Nucleus accumbens (tissue), 56 donors: ENCODE measurements around the gene NPW.

ENCODE experiments used
- DNase-seq, 56 donors: peaks; one replicate each; lab custom pipeline; 2025; lab: John Stamatoyannopoulos, UW

Gene NPW

GRCh38 chr16:2019518-2019920, at the start of gene NPW:
NPW (plus strand) TSS chr16:2019785.
- no peak for DNase-seq

DNA sequence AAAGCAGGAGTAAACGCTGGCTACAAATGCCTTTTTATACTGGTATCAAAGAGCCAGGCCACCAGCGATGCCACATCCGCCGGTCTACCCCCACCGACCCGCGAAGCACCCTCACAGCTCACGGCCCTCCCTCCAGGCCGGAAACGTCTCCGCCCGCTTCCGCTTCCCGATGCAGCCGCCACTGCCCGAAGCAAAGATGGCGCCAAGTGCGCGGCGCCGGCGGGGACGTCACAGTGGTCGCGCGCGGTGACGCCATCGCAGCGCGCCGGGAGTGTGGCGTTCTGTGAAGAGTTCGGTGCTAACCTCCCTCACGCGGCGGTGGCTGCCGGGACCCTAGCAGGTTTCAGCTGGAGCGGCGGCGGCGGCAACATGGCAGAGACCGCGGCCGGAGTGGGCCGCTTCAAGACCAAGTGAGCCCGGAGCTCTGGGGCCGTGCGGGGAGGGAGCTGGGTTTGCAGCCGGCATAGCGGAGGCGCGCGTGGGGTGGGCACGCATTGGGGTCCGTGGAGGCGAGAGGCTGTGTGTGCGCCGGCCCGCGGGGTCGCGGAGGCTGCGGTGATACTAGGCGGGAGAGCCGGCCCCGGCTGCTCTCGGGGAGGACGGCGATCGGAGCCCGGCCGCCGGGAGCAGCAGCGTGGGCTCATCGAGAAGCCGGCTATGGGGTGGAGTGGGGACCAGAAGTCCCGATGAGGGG, 47.6 kb upstream of the NPW start, which contains the start of gene TBL3:
TSS of gene TBL3 (plus strand) at position 258 of the 694 bp plus-strand sequence. CDS start at position 370, 112 bp downstream.
- peak in 55 of 56 donors; percentile 69 to 95 (median 89) for DNase-seq

DNA sequence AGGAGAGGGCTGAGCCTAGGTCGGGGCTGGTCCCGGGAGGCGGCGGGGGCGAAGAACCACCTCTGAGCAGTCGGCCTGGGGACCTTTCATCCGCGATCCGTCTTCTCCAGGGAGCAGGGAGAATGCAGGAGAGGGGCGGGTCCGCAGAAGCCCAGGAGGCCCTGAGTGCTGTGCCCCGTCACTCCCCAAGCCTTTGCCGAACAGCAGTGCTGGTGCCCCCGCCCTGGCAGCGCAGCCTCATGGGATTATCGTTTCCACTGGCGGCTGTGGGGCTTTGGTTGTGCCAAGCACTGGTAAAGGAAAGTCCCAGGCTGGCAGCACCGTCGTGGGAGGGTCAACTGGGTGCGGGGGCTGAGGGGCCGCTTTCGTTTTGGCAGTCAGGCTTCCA, 47.1 kb upstream of the NPW start:
- DNase-seq = peak in 2 of 56 donors; percentile 8 to 15

DNA sequence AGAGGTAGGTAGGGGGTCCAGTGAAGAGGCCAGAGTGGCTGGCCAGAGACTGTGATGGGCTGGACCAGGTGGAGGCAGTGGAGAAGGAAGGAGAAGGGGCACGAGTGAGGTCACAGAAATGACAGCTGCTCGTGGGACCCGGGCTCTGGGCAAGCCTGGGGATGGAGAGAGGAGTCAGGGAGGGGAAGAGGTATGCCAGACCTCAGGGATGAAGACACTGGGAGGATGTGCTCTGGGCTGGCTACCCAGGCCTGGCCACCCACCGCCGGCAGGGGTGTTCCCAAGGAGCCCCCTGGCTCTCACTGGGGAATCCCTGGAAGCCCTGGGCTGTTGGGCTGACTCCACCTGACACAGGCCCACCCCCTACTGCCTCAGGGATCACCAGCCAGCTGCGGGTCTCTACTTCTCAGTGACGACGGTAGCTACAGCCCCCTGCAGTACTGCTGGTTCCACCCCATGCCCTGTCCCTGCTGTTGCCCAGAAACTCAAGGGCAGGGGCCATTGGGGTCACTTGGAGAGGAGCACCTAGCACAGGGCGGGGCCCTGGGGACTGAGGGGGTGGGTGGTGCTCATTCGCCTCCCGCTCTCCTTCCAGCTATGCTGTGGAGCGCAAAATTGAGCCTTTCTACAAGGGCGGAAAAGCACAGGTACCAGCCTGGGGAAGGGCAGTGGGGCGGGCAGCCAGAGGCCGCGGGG, 46.0 kb upstream of the NPW start:
- DNase-seq = no peak

GRCh38 chr16:1974157-1975070, 45.2 kb upstream of the NPW start:
- no peak for DNase-seq

DNA sequence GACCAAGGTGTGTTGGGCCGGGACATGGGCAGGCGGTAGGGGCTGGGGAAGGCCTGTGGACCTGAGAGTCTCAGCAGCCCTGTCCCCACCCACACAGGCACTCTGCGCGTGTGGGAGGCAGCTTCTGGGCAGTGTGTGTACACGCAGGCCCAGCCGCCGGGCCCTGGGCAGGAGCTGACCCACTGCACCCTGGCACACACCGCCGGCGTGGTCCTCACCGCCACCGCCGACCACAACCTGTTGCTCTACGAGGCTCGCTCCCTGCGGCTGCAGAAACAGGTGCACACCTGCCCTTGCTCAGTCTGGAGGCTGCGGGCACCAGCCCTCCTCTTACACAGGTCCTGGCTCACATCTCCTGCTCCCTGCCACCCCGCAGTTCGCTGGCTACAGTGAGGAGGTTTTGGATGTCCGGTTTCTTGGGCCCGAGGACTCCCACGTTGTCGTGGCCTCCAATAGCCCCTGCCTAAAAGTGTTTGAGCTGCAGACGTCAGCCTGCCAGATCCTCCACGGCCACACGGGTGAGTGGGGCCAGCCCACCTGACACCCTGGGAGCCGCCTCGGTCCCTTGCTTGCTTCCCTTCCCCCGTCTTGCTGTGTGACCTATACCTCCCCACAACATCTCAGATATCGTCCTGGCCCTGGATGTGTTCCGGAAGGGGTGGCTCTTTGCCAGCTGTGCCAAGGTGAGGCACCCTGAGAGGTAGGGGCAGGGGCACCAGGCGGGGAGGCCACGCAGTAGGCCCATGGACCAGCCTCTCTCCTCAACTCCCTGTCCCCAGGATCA, 44.0 kb upstream of the NPW start:
- no peak for DNase-seq

DNA sequence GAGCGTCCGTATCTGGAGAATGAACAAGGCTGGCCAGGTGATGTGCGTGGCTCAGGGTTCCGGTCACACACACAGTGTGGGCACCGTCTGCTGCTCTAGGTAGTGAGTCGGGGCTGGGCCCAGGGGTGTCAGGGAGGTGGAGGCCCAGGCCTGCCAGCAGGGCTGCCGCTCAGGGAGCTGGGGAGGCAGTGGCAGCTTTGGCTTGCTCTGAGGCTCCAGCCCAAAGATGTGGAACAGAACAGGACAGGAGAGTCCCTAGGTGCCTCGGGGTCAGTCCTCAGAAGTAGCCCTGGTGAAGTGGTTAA, 43.4 kb upstream of the NPW start:
- no peak for DNase-seq

- DNase-seq = no peak
These were observed 42.4 kb upstream of the NPW start for GRCh38 chr16:1976951-1977874.

GRCh38 chr16:1977875-1978268, 41.7 kb upstream of the NPW start:
- DNase-seq = no peak

DNA sequence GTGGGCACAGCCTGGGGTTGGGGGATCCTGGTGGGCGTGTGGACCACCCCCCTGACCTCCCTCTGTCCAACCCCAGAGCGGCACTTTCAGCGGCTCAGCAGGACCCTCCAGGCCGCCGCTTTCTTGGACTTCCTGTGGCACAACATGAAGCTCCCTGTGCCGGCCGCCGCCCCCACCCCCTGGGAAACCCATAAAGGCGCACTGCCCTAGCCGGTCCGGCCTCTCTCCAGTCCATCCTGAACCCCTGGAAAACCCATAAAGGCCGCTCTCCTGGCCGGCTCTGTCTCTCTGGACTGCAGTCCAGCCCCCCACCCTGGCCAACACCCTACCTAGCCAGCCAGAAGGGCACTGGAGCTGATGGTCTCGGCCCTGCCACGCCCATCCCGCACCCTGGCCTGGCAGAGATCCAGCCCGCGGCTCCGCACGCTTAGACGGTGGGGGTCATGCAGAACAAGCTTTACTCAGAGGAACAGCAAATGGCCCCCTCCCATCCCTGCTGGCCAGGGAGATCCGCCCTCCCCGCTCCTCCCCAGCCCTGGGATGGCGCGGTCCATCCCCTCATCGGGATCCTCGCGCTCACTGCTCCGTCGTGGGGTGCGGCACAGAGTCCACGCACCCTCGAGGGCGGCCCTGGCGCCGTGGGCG, 41.0 kb upstream of the NPW start:
- no peak for DNase-seq

DNA sequence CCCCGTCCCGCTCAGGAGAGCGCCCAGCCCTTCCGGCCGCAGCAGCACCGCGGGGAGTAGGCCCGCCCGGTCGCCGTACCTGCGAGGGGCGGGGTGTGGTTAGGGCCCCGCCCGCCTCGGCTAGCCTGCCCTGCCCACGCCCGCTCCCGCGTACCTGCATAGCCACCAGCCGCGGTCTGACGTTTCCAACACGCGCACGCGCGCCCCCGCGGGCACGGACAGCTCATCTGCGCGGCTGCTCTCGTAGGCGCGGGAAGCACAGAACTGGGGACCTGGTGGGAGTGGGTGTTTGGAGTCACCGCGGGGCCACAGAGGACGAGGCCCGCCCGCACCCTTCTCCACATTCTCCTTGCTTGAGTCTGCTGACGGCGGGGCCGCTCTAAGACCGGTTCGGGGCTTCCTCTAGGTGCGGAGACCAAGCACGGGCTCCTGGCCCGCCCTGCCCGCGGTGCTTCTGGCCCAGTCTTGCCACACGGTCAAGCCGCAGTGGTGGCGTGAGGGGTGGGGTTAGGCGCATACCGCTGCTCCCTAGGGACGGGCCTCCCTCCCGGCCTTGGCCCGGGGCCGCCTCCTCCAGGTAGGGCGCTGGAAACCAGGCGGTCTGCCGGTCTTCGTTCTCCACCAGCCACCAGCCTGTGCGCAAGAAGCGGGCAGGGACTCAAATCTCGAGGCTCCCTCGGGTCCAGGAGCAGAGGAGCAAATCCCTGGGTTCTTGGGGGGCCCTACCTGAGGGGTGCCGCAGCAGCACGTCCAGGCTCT, 40.1 kb upstream of the NPW start:
- peak in 6 of 56 donors; percentile 7 to 40 (median 22) for DNase-seq

DNA sequence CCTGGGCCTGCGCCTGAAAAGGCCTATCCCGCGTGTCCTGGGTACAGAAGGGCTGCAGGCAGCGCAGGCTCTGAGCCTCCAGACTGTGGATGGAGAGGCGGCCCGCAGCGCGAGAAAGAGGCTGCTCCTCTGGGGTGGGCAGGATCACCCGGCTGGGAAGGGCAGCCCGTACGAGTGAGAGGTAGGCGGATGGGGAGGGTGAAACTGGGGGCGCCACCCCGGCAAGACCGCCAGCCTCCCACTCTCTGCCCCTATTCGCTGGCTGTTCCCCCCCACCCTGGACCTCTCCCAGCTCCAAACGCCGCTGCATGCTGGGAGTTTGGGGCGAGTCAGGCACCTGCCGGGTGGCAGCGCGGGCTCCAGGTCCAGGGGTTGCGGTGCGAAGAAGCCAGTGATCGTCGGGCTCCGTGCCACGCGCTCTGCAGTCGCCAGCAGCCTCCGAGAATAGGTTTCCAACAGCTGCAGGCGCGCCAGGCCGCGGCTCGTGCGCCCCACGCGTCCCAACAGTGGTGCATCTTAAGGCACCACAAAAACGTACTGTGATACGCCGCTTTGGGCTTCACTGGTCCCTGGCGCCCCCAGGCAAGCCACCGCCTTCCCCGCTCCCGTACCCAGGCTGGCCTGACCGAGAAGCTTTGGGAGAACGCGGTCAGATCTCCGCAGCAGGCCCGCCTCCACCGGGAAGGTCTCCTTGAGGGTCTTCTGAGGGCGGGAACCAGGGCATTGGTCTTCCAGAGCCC, 39.4 kb upstream of the NPW start:
- peak in 2 of 56 donors; percentile 14 to 21 for DNase-seq

GRCh38 chr16:1980770-1981087, 38.9 kb upstream of the NPW start:
- DNase-seq = no peak

DNA sequence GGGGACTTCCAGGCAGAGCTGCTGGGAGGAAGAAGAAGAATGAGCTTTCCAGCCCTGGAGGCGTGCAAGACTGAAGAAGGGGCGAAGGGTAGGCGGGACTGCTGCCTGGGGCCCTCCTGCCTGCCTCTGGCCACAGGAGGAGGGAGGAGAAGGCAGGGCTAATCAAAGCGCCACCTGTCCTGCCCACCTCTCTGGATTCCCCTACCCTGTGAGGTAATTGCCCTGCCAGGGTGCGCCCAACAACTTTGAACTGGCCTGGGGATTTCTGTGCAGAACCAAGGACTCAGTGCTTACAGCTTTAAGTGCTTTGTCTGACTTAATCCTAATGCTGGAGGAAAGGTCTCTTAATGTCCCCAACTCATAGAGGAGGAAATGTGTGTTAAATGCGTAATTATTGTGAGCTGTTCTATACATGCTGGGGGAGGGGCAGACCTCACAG, 38.2 kb upstream of the NPW start, which contains the start of gene NOXO1:
TSS of gene NOXO1 (minus strand) at position 72 of the 439 bp plus-strand sequence. CDS start 290 bp downstream, outside the sequence.
- no peak for DNase-seq

DNA sequence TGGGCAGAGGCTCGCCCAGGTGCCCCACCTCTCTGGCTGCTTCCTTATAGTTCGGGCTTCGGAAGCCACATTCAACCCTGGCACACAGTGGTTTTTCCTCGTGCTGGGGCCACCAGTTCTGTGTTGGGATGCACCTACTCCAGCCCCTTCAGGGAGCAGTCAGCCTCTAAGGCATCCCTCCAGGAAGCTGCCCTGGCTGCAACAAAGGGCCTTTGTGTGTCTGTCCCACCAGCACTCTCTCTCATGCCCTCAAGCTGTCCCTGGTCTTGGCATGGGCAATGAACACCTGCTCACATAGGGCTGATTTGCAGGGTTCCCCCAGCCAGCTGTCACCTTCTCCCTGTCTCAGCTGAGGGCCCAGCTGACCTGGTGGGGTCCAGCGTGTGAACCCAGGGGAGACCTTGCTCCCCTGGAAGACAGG, 37.6 kb upstream of the NPW start:
- peak in 22 of 56 donors; percentile 6 to 58 (median 20) for DNase-seq

GRCh38 chr16:1982991-1983543, 36.5 kb upstream of the NPW start:
- no peak for DNase-seq
